HepG2 (cell line): ENCODE results near the gene NAT9. TPM values are rescaled to one million over a fixed set of nuclear protein-coding genes. Genes with fewer than 3 reads are reported as not detected.

Experiments used
- CAMTA2 ChIP-seq: sonication (generic); formaldehyde crosslinking; IDR thresholded peaks from 2 replicates; pipeline ENCODE4 v1.4.0; 2020; ENCODE audit warnings: mild to moderate bottlenecking, missing genetic modification reagents, borderline replicate concordance
- JARID2 ChIP-seq: sonication (generic); formaldehyde crosslinking; IDR thresholded peaks from 2 replicates; pipeline ENCODE4 v1.8.1; 2023; ENCODE audit warnings: missing genetic modification reagents, inconsistent platforms; ENCODE audit not compliant: insufficient replicate concordance
- RBM22 ChIP-seq: fragments of 200-400 bp; formaldehyde crosslinking; optimal IDR thresholded peaks from 2 replicates; pipeline ENCODE3; 2017; ENCODE audit warnings: mild to moderate bottlenecking, low read length, moderate library complexity
- SOX13 ChIP-seq, 3 experiments: fragments of 450-650 bp in 1 of 3; sonication (generic) in 1 of 3; formaldehyde crosslinking in 1 of 3; IDR thresholded peaks in 2 of 3; conservative IDR thresholded peaks in 1 of 3; 2 replicates each; pipeline versions ENCODE4 v1.5.0 to v1.6.1; 2016 to 2020; ENCODE audit warnings: antibody characterized with exemption in 1 of 3, mild to moderate bottlenecking in 1 of 3, missing compliant biosample characterization in 1 of 3, missing genetic modification reagents in 1 of 3, moderate library complexity in 1 of 3
- ZBTB40 ChIP-seq, 2 experiments: fragments of 450-650 bp in 1 of 2; sonication (generic) in 1 of 2; formaldehyde crosslinking in 1 of 2; IDR thresholded peaks; 2 replicates each; pipeline versions ENCODE4 v1.6.1 to v1.8.0; 2016 to 2022; ENCODE audit warnings: antibody characterized with exemption in 1 of 2, mild to moderate bottlenecking in 1 of 2, missing genetic modification reagents in 1 of 2
- ZNF235 ChIP-seq: sonication (generic); formaldehyde crosslinking; IDR thresholded peaks from 2 replicates; pipeline ENCODE4 v1.8.1; 2023; ENCODE audit warnings: mild to moderate bottlenecking, missing genetic modification reagents, borderline replicate concordance
- ZNF772 ChIP-seq: sonication (generic); formaldehyde crosslinking; IDR thresholded peaks from 2 replicates; pipeline ENCODE4 v1.5.0; 2020; ENCODE audit warnings: mild to moderate bottlenecking, missing genetic modification reagents
- polyA plus RNA-seq, 8 experiments: library from polyadenylated mRNA; depleted of rRNA in 3 of 8; stranded (reverse) in 7 of 8; unstranded in 1 of 8; fragments of >200 nt; fragmentation: Illumina TruSeq in 4 of 8; extraction: Trizol in 4 of 8; gene quantifications; 2 replicates each; pipeline versions ENCODE4 v1.2.1 to v1.2.3, GENCODE V29; 2011 to 2016; ENCODE audit warnings: low read depth in 4 of 8, missing spikeins in 1 of 8, mixed read lengths in 1 of 8; ENCODE audit not compliant: insufficient read depth in 1 of 8
- total RNA-seq, 5 experiments: library from RNA; depleted of rRNA; stranded (reverse); fragments of >200 nt; fragmentation: Illumina TruSeq; extraction: Trizol; gene quantifications; 2 replicates each; pipeline ENCODE4 v1.2.3, GENCODE V29; 2016; ENCODE audit warnings: low read depth in 1 of 5
- TF ChIP-seq, protein P1 (sequence below): sonication (generic); formaldehyde crosslinking; IDR thresholded peaks from 2 replicates; pipeline ENCODE4 v1.4.0; 2020; ENCODE audit warnings: missing genetic modification reagents, borderline replicate concordance
- TF ChIP-seq, protein P2 (sequence below): sonication (generic); formaldehyde crosslinking; IDR thresholded peaks from 2 replicates; pipeline ENCODE4 v1.8.1; 2023; ENCODE audit warnings: mild to moderate bottlenecking, moderate library complexity, missing genetic modification reagents
- TF ChIP-seq, protein P3 (sequence below): IDR thresholded peaks from 2 replicates; pipeline ENCODE4 v1.6.1; 2018; ENCODE audit warnings: missing genetic modification reagents
- TF ChIP-seq, protein P4 (sequence below): sonication (generic); formaldehyde crosslinking; IDR thresholded peaks from 2 replicates; pipeline ENCODE4 v1.8.1; 2023; ENCODE audit warnings: mild to moderate bottlenecking, missing genetic modification reagents, borderline replicate concordance

The NAT9 gene
- total and polyA plus RNA-seq, 2 of the 13 experiments (the other 11 are each of a cell fraction or from before 2014, with no cell fraction given) = 39.7 to 44.2 TPM

DNA sequence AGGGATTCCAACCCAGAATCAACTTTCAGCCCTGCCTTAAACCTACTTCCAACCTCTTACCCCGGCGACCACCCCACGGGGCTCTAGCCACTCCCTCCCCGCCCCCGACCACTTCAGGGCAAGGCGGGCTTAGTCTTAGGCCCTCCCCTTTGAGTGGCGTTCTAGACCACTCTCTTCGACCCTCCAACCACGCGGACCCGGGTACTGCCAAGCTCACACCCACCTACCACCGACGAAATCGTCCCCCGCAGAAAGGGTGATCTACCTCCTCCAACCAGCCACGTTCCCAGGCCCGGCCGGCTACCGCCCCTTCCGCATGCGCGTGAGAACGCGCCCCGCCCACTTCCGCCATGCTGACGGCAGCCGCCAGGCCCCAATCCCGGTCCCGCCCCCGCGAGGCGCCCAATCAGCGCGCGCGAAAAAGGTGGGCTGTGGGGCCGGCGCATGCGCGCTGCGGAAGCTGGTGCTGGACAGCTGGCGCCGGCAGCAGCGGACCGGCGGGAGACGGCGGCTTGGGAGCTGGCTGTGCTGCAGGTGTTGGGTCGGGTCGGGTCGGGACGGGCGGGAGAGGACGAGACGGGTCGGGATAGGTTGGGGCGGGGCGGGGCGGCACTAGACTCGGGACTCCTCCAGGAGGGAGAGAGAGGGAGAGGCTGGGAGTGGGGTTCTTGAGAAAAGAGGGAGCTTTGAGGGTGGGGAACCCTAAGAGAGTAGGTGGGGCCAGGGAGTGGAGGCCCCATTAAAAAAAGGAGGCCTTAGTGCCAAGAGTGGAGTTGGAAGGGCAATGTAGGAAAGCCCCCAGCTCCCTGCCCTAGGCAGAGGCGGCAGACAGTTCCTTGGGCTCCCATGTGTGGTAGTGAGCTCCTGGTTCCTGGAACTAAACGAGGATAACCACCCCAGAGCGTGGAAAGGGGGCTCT lies at the start of gene NAT9 (continued):
- TF ChIP-seq ZBTB40 (IDR thresholded peaks at IDR 0.05) = peak; percentile 11; the same call in 1 of the 2 replicates
- TF ChIP-seq ZBTB40 (CRISPR knock-in tag; IDR thresholded peaks at IDR 0.05) = peak; percentile 56; the same call in 1 of the 2 replicates
- TF ChIP-seq, protein P1, sequence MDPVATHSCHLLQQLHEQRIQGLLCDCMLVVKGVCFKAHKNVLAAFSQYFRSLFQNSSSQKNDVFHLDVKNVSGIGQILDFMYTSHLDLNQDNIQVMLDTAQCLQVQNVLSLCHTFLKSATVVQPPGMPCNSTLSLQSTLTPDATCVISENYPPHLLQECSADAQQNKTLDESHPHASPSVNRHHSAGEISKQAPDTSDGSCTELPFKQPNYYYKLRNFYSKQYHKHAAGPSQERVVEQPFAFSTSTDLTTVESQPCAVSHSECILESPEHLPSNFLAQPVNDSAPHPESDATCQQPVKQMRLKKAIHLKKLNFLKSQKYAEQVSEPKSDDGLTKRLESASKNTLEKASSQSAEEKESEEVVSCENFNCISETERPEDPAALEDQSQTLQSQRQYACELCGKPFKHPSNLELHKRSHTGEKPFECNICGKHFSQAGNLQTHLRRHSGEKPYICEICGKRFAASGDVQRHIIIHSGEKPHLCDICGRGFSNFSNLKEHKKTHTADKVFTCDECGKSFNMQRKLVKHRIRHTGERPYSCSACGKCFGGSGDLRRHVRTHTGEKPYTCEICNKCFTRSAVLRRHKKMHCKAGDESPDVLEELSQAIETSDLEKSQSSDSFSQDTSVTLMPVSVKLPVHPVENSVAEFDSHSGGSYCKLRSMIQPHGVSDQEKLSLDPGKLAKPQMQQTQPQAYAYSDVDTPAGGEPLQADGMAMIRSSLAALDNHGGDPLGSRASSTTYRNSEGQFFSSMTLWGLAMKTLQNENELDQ (CRISPR knock-in tag) = no peak
- peak; percentile 19; the same call in 1 of the 2 replicates for TF ChIP-seq ZNF235
- TF ChIP-seq SOX13 (IDR thresholded peaks at IDR 0.05) = no peak
- TF ChIP-seq SOX13 (CRISPR knock-in tag; conservative IDR thresholded peaks at IDR 0.05 in 1 of 2, IDR thresholded peaks at IDR 0.05 in 1 of 2) = peak in 1 of 2 experiments; percentile 51; a peak in 2 of 4 replicates
- TF ChIP-seq ZNF772 (CRISPR knock-in tag) = peak; percentile 84
- TF ChIP-seq CAMTA2 (CRISPR knock-in tag) = no peak
- TF ChIP-seq, protein P2, sequence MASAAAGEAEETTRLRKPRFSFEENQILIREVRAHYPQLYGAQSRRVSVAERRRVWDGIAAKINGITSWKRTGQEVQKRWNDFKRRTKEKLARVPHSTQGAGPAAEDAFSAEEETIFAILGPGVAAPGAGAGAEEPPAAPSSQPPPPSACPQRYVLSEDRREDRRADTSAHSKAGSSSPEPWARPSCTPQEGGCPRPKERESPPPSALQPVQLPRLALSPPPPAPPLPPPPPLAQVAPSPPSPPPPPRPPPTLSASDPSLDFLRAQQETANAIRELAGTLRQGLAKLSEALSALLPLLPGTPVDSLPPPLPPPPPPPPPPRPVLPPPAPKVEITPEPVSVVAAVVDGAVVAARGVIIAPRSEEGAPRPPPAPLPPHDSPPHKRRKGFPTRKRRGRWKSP (CRISPR knock-in tag) = 0 out of 2 replicates have a peak, but pooled peaks have one; percentile 54
- TF ChIP-seq, protein P3, sequence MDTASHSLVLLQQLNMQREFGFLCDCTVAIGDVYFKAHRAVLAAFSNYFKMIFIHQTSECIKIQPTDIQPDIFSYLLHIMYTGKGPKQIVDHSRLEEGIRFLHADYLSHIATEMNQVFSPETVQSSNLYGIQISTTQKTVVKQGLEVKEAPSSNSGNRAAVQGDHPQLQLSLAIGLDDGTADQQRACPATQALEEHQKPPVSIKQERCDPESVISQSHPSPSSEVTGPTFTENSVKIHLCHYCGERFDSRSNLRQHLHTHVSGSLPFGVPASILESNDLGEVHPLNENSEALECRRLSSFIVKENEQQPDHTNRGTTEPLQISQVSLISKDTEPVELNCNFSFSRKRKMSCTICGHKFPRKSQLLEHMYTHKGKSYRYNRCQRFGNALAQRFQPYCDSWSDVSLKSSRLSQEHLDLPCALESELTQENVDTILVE (CRISPR knock-in tag) = 0 out of 2 replicates have a peak, but pooled peaks have one; percentile 52
- peak; percentile 81 for TF ChIP-seq JARID2
- no peak for TF ChIP-seq RBM22
- TF ChIP-seq, protein P4, sequence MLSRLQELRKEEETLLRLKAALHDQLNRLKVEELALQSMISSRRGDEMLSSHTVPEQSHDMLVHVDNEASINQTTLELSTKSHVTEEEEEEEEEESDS (CRISPR knock-in tag) = no peak
